Uterus (tissue), 2 donors: ENCODE data around the gene C22orf39.

Experiments
- CTCF ChIP-seq, 4 experiments: fragments of 200-600 bp in 2 of 4; fragments of 450-650 bp in 2 of 4; sonication (generic) in 2 of 4; IDR thresholded peaks; one replicate each; pipeline ENCODE4 v1.5.1; 2016 to 2019; ENCODE audit warnings: antibody characterized with exemption in 4 of 4, mild to moderate bottlenecking in 2 of 4, moderate library complexity in 1 of 4
- POLR2A ChIP-seq, 2 donors: fragments of 450-650 bp; IDR thresholded peaks; one replicate each; pipeline ENCODE4 v1.6.1; 2016; ENCODE audit warnings: antibody characterized with exemption in 2 of 2, mild to moderate bottlenecking in 1 of 2, moderate library complexity in 1 of 2

- TF ChIP-seq POLR2A (IDR thresholded peaks at IDR 0.05), result no peak
- TF ChIP-seq CTCF (IDR thresholded peaks at IDR 0.05), result no peak
Observed at GRCh38 chr22:19456541-19456940, 9.0 kb upstream of the C22orf39 start.
